ENCODE data around the gene HTR1B. TPM values are rescaled to one million over a fixed set of nuclear protein-coding genes. Genes with fewer than 3 reads are reported as not detected.

HTR1B gene
- total RNA-seq, 1 donor from 2014 or later, result 1.2 TPM

DNA sequence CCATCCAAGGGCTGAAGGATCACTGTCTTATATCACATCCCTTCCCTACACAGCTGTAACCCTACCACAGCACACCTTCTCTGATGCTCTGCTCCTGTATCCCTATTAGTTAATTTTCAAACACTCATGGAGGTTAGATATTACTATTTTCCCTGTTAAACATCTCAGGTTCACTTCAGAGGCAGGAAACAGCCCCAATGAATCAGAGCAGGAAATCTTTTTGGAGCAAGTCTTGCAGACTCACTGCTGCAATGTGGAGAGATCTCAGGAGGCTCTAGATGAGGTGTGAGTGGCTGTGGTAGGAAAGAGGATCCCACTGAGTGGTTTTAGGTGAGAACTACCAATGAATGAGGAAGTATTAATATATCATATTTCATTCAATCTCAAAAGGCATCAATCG lies 19.7 kb upstream of the HTR1B start:
- Mint-ChIP-seq H3K27ac (ENCODE audit: unreplicated experiment) (no peak overlapping the region), H3K4me1 (ENCODE audit: low read depth, unreplicated experiment) (peaks cover 3% of the 10 kb centered on the region), H3K4me3 (ENCODE audit: unreplicated experiment) (no peak overlapping the region), H3K36me3 (ENCODE audit: low read depth, unreplicated experiment) (no peaks in the 10 kb centered on the region), H3K27me3 (ENCODE audit: low read depth, unreplicated experiment) (no peaks in the 10 kb centered on the region), H3K9me3 (ENCODE audit: unreplicated experiment) (no peaks in the 10 kb centered on the region)
- Histone ChIP-seq H2AFZ (ENCODE audit: low read depth, low read length) (no peak overlapping the region), H3K9ac (ENCODE audit: low read length) (no peak overlapping the region), H3K36me3 (ENCODE audit: insufficient read depth, low read length) (no peaks in the 10 kb centered on the region), H3K4me2 (ENCODE audit: low read length) (no peak overlapping the region), H4K20me1 (ENCODE audit: insufficient read depth, low read length) (no peaks in the 10 kb centered on the region), H3K4me1 (ENCODE audit: insufficient read depth, low read length) (no peaks in the 10 kb centered on the region), H3K79me2 (ENCODE audit: insufficient read depth, low read length) (no peaks in the 10 kb centered on the region), H3K4me3 (ENCODE audit: insufficient read depth, low read depth, low read length) (no peak overlapping the region), H3K27ac (ENCODE audit: low read depth, low read length) (no peak overlapping the region), H3K9me3 (ENCODE audit: insufficient read depth, low read depth, low read length) (no peaks in the 10 kb centered on the region), H3K27me3 (ENCODE audit: insufficient read depth, low read length) (no peaks in the 10 kb centered on the region)
- FAIRE-seq (no peak), DNase-seq (ENCODE audit: low read depth) (no peak)
- TF ChIP-seq EZH2 (IDR thresholded peaks at IDR 0.05; ENCODE audit: insufficient read depth, low read length), result no peak
- TF ChIP-seq, protein P1, sequence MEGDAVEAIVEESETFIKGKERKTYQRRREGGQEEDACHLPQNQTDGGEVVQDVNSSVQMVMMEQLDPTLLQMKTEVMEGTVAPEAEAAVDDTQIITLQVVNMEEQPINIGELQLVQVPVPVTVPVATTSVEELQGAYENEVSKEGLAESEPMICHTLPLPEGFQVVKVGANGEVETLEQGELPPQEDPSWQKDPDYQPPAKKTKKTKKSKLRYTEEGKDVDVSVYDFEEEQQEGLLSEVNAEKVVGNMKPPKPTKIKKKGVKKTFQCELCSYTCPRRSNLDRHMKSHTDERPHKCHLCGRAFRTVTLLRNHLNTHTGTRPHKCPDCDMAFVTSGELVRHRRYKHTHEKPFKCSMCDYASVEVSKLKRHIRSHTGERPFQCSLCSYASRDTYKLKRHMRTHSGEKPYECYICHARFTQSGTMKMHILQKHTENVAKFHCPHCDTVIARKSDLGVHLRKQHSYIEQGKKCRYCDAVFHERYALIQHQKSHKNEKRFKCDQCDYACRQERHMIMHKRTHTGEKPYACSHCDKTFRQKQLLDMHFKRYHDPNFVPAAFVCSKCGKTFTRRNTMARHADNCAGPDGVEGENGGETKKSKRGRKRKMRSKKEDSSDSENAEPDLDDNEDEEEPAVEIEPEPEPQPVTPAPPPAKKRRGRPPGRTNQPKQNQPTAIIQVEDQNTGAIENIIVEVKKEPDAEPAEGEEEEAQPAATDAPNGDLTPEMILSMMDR (IDR thresholded peaks at IDR 0.05; ENCODE audit: insufficient read depth, low read depth, low read length), result no peak

DNA sequence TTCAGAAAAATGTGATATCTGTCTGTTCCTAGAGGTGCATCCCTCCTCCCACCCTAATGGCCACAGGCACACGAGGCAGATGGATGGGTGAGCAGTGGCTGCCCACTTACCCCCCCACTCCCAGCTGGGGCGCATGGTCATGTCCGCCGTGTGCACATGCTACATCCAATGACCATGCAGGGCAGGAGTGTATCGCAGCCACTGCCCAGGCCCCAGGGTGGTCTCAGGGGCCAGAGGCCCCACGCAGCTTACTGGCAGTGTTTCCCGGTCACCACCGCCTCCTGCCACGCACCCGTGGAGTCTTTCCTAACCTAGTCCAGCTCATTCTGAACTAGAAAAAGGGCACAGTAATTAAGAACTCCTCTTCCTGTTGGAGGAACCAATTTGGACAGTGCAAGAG lies 11.7 kb upstream of the HTR1B start:
- no peak overlapping the region for H3K4me3 Mint-ChIP-seq (ENCODE audit: unreplicated experiment)
- H3K4me3 ChIP-seq (ENCODE audit: insufficient read depth, low read depth, low read length), result no peak overlapping the region
- H3K36me3 Mint-ChIP-seq (ENCODE audit: low read depth, unreplicated experiment), result no peaks in the 10 kb centered on the region
- H3K27ac Mint-ChIP-seq (ENCODE audit: unreplicated experiment), result no peak overlapping the region
- H3K9me3 ChIP-seq (ENCODE audit: insufficient read depth, low read depth, low read length), result no peaks in the 10 kb centered on the region
- no peaks in the 10 kb centered on the region for H3K4me1 ChIP-seq (ENCODE audit: insufficient read depth, low read length)
- no peak overlapping the region for H3K9ac ChIP-seq (ENCODE audit: low read length)
- no peak overlapping the region for H3K4me2 ChIP-seq (ENCODE audit: low read length)
- no peaks in the 10 kb centered on the region for H3K27me3 Mint-ChIP-seq (ENCODE audit: low read depth, unreplicated experiment)
- H2AFZ ChIP-seq (ENCODE audit: low read depth, low read length), result no peak overlapping the region
- no peaks in the 10 kb centered on the region for H3K9me3 Mint-ChIP-seq (ENCODE audit: unreplicated experiment)
- no peaks in the 10 kb centered on the region for H3K79me2 ChIP-seq (ENCODE audit: insufficient read depth, low read length)
- no peaks in the 10 kb centered on the region for H3K36me3 ChIP-seq (ENCODE audit: insufficient read depth, low read length)
- FAIRE-seq, result no peak
- DNase-seq (ENCODE audit: low read depth), result no peak
- H4K20me1 ChIP-seq (ENCODE audit: insufficient read depth, low read length), result no peaks in the 10 kb centered on the region
- no peaks in the 10 kb centered on the region for H3K27me3 ChIP-seq (ENCODE audit: insufficient read depth, low read length)
- H3K27ac ChIP-seq (ENCODE audit: low read depth, low read length), result no peak overlapping the region
- H3K4me1 Mint-ChIP-seq (ENCODE audit: low read depth, unreplicated experiment), result peaks cover 9% of the 10 kb centered on the region
- TF ChIP-seq, protein P1 (IDR thresholded peaks at IDR 0.05; ENCODE audit: insufficient read depth, low read depth, low read length), result no peak
- TF ChIP-seq EZH2 (IDR thresholded peaks at IDR 0.05; ENCODE audit: insufficient read depth, low read length), result no peak

DNA sequence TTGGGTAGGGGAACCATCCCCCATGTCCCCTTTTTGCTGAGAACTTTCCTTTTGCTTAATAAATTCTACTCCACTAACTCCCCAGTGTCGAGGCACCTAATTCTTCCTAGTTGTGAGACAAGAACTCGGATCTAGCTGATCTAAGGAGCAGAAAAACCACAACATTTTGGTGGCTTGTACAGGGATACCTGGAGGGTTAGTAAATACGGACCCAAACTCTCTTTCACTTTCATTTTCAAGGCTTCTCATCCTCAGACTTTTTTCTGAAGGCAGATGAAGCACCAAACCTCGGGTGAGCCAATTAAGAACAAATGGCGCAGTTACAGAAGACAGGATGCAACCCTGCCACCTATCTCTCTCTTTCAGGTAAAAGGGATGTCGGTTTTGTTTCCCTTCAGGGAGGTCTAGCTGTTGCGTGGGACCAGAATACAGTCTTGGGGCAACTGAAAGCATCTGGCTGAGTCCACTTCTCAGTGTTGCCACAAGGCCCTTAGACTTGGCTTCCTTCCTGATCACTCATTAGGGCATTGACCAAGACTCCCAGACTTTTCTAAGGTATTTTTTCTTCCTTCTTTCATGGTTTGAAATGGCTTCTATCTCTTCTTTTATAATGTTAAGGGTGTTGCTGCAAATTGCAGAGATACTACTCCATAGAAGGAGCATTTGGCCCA lies 11.1 kb upstream of the HTR1B start:
- Histone ChIP-seq H3K4me2 (ENCODE audit: low read length) (no peak overlapping the region), H2AFZ (ENCODE audit: low read depth, low read length) (no peak overlapping the region), H3K27ac (ENCODE audit: low read depth, low read length) (no peak overlapping the region), H3K9me3 (ENCODE audit: insufficient read depth, low read depth, low read length) (no peaks in the 10 kb centered on the region), H3K36me3 (ENCODE audit: insufficient read depth, low read length) (no peaks in the 10 kb centered on the region), H3K9ac (ENCODE audit: low read length) (no peak overlapping the region), H3K27me3 (ENCODE audit: insufficient read depth, low read length) (no peaks in the 10 kb centered on the region), H3K4me1 (ENCODE audit: insufficient read depth, low read length) (no peaks in the 10 kb centered on the region), H3K4me3 (ENCODE audit: insufficient read depth, low read depth, low read length) (no peak overlapping the region), H3K79me2 (ENCODE audit: insufficient read depth, low read length) (no peaks in the 10 kb centered on the region), H4K20me1 (ENCODE audit: insufficient read depth, low read length) (no peaks in the 10 kb centered on the region)
- no peak for TF ChIP-seq EZH2 (IDR thresholded peaks at IDR 0.05; ENCODE audit: insufficient read depth, low read length)
- TF ChIP-seq, protein P1 (IDR thresholded peaks at IDR 0.05; ENCODE audit: insufficient read depth, low read depth, low read length), result no peak
- no peak for FAIRE-seq
- peaks cover 9% of the 10 kb centered on the region for H3K4me1 Mint-ChIP-seq (ENCODE audit: low read depth, unreplicated experiment)
- no peak overlapping the region for H3K27ac Mint-ChIP-seq (ENCODE audit: unreplicated experiment)
- no peak overlapping the region for H3K4me3 Mint-ChIP-seq (ENCODE audit: unreplicated experiment)
- H3K27me3 Mint-ChIP-seq (ENCODE audit: low read depth, unreplicated experiment), result no peaks in the 10 kb centered on the region
- H3K9me3 Mint-ChIP-seq (ENCODE audit: unreplicated experiment), result no peaks in the 10 kb centered on the region
- no peak for DNase-seq (ENCODE audit: low read depth)
- no peaks in the 10 kb centered on the region for H3K36me3 Mint-ChIP-seq (ENCODE audit: low read depth, unreplicated experiment)
